ENCODE results near the gene LILRA2.
"Not testable (repeated sequence)": the region's sequence is repeated elsewhere in the genome, so short reads cannot be mapped to it uniquely, and the experiment has no call there.

The LILRA2 gene

DNA sequence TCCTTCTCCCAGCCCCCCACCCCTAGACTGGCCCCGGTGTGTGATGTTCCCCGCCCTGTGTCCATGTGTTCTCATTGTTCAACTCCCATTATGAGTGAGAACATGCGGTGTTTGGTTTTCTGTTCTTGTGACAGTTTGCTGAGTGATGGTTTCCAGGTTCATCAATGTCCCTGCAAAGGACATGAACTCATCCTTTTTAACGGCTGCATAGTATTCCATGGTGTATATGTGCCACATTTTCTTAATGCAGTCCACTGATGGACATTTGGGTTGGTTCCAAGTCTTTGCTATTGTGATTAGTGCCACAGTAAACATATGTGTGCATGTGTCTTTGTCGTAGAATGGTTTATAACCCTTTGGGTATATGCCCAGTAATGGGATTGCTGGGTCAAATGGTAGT lies 4.7 kb downstream of the LILRA2 start:
- H3K4me1 ChIP-seq (ENCODE audit: control insufficient read depth, insufficient read depth, low read length, poor library complexity, severe bottlenecking); H3K36me3 ChIP-seq (ENCODE audit: control insufficient read depth, insufficient read depth, low read length); H3K27ac ChIP-seq (ENCODE audit: insufficient read depth, low read length, poor library complexity, severe bottlenecking); H3K27me3 ChIP-seq (replicated peaks; ENCODE audit: control insufficient read depth, insufficient read depth, low read length, poor library complexity, severe bottlenecking); DNase-seq; H3K4me3 ChIP-seq (ENCODE audit: insufficient read depth, low read depth, low read length, poor library complexity, severe bottlenecking); H3K9me3 ChIP-seq (ENCODE audit: control insufficient read depth, low read length): not testable (repeated sequence)

DNA sequence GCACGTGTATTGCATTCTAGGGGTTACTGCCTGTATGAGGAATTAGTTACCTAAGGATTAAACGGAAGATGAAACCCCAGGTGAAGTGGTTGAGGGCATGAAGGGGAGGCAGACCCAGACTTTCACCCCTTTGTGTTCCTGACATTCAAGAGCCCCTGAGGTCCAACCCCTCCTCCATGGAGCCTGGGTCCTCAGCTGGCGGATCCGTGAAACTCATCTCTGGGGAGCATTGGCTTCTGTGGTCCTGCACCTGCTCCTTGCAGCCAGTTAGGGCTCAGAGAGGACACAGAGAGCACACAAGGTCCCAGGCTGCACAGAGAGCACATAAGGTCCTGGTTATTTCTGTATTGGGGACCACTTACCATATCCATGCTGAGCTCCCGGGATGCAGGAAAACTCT lies 12.8 kb downstream of the LILRA2 start:
- Histone ChIP-seq H3K36me3 (ENCODE audit: control insufficient read depth, insufficient read depth, low read length) (no peaks in the 10 kb centered on the region), H3K9me3 (ENCODE audit: control insufficient read depth, low read length) (no peaks in the 10 kb centered on the region), H3K27ac (ENCODE audit: insufficient read depth, low read length, poor library complexity, severe bottlenecking) (no peak overlapping the region), H3K4me3 (ENCODE audit: insufficient read depth, low read depth, low read length, poor library complexity, severe bottlenecking) (no peak overlapping the region), H3K4me1 (ENCODE audit: control insufficient read depth, insufficient read depth, low read length, poor library complexity, severe bottlenecking) (no peaks in the 10 kb centered on the region), H3K27me3 (replicated peaks; ENCODE audit: control insufficient read depth, insufficient read depth, low read length, poor library complexity, severe bottlenecking) (no peaks in the 10 kb centered on the region)
- no peak for DNase-seq

DNA sequence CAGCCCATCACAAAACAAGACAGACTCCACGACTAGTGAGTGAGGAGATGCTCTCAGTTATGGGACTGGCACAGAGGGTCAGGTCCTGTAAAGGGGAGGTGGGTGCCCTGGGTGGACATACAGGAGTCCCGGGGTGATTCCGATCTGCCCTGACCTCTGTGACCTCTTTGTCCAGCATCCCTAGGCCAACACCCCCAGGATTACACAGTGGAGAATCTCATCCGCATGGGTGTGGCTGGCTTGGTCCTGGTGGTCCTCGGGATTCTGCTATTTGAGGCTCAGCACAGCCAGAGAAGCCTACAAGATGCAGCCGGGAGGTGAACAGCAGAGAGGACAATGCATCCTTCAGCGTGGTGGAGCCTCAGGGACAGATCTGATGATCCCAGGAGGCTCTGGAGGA lies 13.4 kb downstream of the LILRA2 start:
- Histone ChIP-seq H3K27me3 (replicated peaks; ENCODE audit: control insufficient read depth, insufficient read depth, low read length, poor library complexity, severe bottlenecking) (no peaks in the 10 kb centered on the region), H3K36me3 (ENCODE audit: control insufficient read depth, insufficient read depth, low read length) (no peaks in the 10 kb centered on the region), H3K9me3 (ENCODE audit: control insufficient read depth, low read length) (no peaks in the 10 kb centered on the region), H3K27ac (ENCODE audit: insufficient read depth, low read length, poor library complexity, severe bottlenecking) (no peak overlapping the region), H3K4me1 (ENCODE audit: control insufficient read depth, insufficient read depth, low read length, poor library complexity, severe bottlenecking) (no peaks in the 10 kb centered on the region), H3K4me3 (ENCODE audit: insufficient read depth, low read depth, low read length, poor library complexity, severe bottlenecking) (no peak overlapping the region)
- no peak for DNase-seq

DNA sequence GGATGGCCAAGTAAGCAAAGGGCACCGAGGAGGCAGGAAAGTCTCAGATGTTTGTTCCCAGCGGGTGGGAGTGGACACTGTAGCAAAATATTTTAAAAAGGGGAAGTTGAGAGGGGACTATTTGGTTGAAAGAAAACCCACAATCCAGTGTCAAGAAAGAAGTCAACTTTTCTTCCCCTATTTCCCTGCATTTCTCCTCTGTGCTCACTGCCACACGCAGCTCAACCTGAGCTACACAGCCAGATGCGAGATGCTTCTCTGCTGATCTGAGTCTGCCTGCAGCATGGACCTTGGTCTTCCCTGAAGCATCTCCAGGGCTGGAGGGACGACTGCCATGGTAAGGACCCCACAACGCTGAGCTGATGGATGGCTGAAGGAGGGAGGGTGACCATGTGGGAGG lies 19.9 kb downstream of the LILRA2 start, which contains the start of gene LILRA1:
TSS of gene LILRA1 (plus strand) at position 188 of the 400 bp plus-strand sequence. CDS start 613 bp downstream, outside the sequence.
- not testable (repeated sequence) for H3K36me3 ChIP-seq (ENCODE audit: control insufficient read depth, insufficient read depth, low read length); H3K9me3 ChIP-seq (ENCODE audit: control insufficient read depth, low read length); H3K27ac ChIP-seq (ENCODE audit: insufficient read depth, low read length, poor library complexity, severe bottlenecking); H3K27me3 ChIP-seq (replicated peaks; ENCODE audit: control insufficient read depth, insufficient read depth, low read length, poor library complexity, severe bottlenecking); DNase-seq; H3K4me1 ChIP-seq (ENCODE audit: control insufficient read depth, insufficient read depth, low read length, poor library complexity, severe bottlenecking); H3K4me3 ChIP-seq (ENCODE audit: insufficient read depth, low read depth, low read length, poor library complexity, severe bottlenecking)

DNA sequence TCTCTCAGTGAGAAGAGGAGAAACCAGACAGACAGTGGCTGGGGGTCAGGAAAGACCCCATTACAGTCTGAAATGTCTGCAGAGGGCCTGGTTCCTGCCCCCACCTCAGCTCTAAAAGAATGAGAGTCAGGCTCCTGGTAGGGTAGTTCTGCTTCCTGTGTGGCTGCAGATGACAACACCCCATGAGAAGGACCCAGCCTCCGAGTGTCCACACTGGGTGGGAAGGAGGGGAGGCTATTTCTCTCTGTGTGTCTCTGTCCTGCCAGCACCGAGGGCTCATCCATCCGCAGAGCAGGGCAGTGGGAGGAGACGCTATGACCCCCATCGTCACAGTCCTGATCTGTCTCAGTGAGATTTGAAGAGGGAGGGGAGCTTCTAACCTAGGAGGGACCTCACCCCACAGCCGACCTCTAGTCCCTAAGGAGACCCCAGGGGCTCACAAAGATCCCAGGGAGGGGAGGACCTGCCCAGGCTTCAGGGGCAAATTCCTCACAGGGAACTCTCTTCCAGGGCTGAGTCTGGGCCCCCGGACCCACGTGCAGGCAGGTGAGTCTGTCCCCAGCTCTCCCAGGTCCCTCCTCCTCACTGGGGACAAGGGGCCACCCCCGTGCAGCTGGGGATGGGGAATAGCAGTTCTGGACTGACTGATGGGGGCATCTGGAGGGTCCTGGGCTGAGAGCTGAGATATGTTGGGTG lies 20.5 kb downstream of the LILRA2 start:
- H3K36me3 ChIP-seq (ENCODE audit: control insufficient read depth, insufficient read depth, low read length); DNase-seq; H3K27me3 ChIP-seq (replicated peaks; ENCODE audit: control insufficient read depth, insufficient read depth, low read length, poor library complexity, severe bottlenecking); H3K27ac ChIP-seq (ENCODE audit: insufficient read depth, low read length, poor library complexity, severe bottlenecking); H3K4me3 ChIP-seq (ENCODE audit: insufficient read depth, low read depth, low read length, poor library complexity, severe bottlenecking); H3K4me1 ChIP-seq (ENCODE audit: control insufficient read depth, insufficient read depth, low read length, poor library complexity, severe bottlenecking); H3K9me3 ChIP-seq (ENCODE audit: control insufficient read depth, low read length): not testable (repeated sequence)

DNA sequence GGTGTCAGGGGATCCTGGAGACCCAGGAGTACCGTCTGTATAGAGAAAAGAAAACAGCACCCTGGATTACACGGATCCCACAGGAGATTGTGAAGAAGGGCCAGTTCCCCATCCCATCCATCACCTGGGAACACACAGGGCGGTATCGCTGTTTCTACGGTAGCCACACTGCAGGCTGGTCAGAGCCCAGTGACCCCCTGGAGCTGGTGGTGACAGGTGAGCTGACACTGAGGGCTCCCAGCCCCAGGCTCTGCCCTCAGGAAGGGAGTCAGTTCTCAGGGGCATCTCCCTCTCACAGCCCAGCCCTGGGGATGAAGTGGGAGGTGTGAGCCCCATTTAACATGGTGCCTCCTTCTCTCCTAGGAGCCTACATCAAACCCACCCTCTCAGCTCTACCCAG lies 21.1 kb downstream of the LILRA2 start:
- no peak overlapping the region for H3K4me3 ChIP-seq (ENCODE audit: insufficient read depth, low read depth, low read length, poor library complexity, severe bottlenecking)
- H3K27me3 ChIP-seq (replicated peaks; ENCODE audit: control insufficient read depth, insufficient read depth, low read length, poor library complexity, severe bottlenecking) = no peaks in the 10 kb centered on the region
- H3K9me3 ChIP-seq (ENCODE audit: control insufficient read depth, low read length) = no peaks in the 10 kb centered on the region
- H3K27ac ChIP-seq (ENCODE audit: insufficient read depth, low read length, poor library complexity, severe bottlenecking) = no peak overlapping the region
- H3K4me1 ChIP-seq (ENCODE audit: control insufficient read depth, insufficient read depth, low read length, poor library complexity, severe bottlenecking) = no peaks in the 10 kb centered on the region
- H3K36me3 ChIP-seq (ENCODE audit: control insufficient read depth, insufficient read depth, low read length) = no peaks in the 10 kb centered on the region
- DNase-seq = no peak

DNA sequence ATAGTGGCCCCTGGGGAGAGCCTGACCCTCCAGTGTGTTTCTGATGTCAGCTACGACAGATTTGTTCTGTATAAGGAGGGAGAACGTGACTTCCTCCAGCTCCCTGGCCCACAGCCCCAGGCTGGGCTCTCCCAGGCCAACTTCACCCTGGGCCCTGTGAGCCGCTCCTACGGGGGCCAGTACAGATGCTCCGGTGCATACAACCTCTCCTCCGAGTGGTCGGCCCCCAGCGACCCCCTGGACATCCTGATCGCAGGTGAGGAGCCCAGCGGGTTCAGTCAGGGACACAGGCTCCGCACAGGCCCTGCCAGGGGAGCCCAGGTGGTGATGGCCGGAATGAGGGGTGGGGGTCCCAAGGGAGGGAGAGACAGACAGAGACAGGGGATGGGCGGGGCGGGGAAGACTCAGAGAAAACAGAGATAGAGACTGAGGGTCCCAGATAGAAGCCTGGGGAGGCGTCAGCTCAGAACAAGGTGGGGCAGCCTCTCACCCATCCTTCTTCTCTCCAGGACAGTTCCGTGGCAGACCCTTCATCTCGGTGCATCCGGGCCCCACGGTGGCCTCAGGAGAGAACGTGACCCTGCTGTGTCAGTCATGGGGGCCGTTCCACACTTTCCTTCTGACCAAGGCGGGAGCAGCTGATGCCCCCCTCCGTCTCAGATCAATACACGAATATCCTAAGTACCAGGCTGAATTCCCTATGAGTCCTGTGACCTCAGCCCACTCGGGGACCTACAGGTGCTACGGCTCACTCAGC lies 22.3 kb downstream of the LILRA2 start:
- H3K27me3 ChIP-seq (replicated peaks; ENCODE audit: control insufficient read depth, insufficient read depth, low read length, poor library complexity, severe bottlenecking); H3K4me1 ChIP-seq (ENCODE audit: control insufficient read depth, insufficient read depth, low read length, poor library complexity, severe bottlenecking); H3K27ac ChIP-seq (ENCODE audit: insufficient read depth, low read length, poor library complexity, severe bottlenecking); H3K36me3 ChIP-seq (ENCODE audit: control insufficient read depth, insufficient read depth, low read length); H3K9me3 ChIP-seq (ENCODE audit: control insufficient read depth, low read length); DNase-seq; H3K4me3 ChIP-seq (ENCODE audit: insufficient read depth, low read depth, low read length, poor library complexity, severe bottlenecking): not testable (repeated sequence)

DNA sequence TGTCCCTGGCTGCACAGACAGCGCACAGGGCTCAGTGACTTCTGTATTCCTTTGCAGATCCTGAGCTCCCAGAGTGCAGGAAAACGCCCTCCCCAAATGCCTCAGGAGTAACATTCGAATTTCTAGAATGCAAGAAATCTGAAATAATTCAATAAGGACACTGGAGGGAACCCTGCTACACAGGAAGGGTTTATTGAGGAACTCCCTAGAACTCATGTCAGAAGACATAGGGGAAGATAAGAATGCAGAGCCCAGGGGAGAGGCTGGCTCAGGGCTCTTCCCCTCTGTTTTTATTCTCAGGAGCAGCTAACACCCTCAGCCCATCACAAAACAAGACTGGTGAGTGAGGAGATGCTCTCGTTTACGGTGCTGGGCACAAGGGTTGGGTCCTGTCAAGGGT lies 26.6 kb downstream of the LILRA2 start:
- H3K4me3 ChIP-seq (ENCODE audit: insufficient read depth, low read depth, low read length, poor library complexity, severe bottlenecking) = no peak overlapping the region

DNA sequence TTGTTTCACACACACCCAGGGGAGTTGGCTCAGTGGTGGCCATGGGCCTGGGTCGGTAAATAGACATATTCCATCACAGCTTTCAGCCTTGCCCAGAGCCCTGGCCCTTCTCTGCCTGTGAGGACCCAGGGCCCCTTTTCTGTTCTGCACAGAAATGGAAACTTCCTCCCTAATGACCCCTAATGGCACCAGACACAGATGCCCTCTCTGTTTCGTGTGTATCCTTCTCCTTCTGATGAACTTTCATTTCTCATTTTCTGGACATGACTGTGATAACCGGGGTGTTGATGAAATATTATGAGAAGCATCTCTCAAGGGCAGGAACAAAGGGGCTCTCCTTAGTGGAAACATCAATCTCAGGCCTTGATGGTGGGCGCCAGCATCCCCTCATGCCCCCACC lies 32.6 kb downstream of the LILRA2 start:
- Histone ChIP-seq H3K36me3 (ENCODE audit: control insufficient read depth, insufficient read depth, low read length) (no peaks in the 10 kb centered on the region), H3K27me3 (replicated peaks; ENCODE audit: control insufficient read depth, insufficient read depth, low read length, poor library complexity, severe bottlenecking) (no peaks in the 10 kb centered on the region), H3K4me1 (ENCODE audit: control insufficient read depth, insufficient read depth, low read length, poor library complexity, severe bottlenecking) (no peaks in the 10 kb centered on the region), H3K27ac (ENCODE audit: insufficient read depth, low read length, poor library complexity, severe bottlenecking) (no peak overlapping the region), H3K4me3 (ENCODE audit: insufficient read depth, low read depth, low read length, poor library complexity, severe bottlenecking) (no peak overlapping the region), H3K9me3 (ENCODE audit: control insufficient read depth, low read length) (no peaks in the 10 kb centered on the region)
- DNase-seq = no peak

More for the DNA sequence above, 26.6 kb downstream of the LILRA2 start:
- DNase-seq = no peak
- no peaks in the 10 kb centered on the region for H3K4me1 ChIP-seq (ENCODE audit: control insufficient read depth, insufficient read depth, low read length, poor library complexity, severe bottlenecking)
- H3K9me3 ChIP-seq (ENCODE audit: control insufficient read depth, low read length) = no peaks in the 10 kb centered on the region
- H3K27me3 ChIP-seq (replicated peaks; ENCODE audit: control insufficient read depth, insufficient read depth, low read length, poor library complexity, severe bottlenecking) = no peaks in the 10 kb centered on the region
- no peak overlapping the region for H3K27ac ChIP-seq (ENCODE audit: insufficient read depth, low read length, poor library complexity, severe bottlenecking)
- no peaks in the 10 kb centered on the region for H3K36me3 ChIP-seq (ENCODE audit: control insufficient read depth, insufficient read depth, low read length)
